Tibial nerve (tissue), 4 donors: ENCODE results near the gene ETV2. TPM values are rescaled to one million over a fixed set of nuclear protein-coding genes. Genes with fewer than 3 reads are reported as not detected.

Experiments used
- DNase-seq, 2 donors: peaks; one replicate each; pipeline ENCODE4 v3.0.0-alpha.2; 2019; ENCODE audit warnings: low spot score in 2 of 2
- H3K27ac ChIP-seq, 4 donors: fragments of 200-600 bp; sonication (generic) in 3 of 4; one replicate each; pipeline ENCODE4 v1.5.1; 2017 to 2019; ENCODE audit warnings: mild to moderate bottlenecking in 1 of 4
- H3K27me3 ChIP-seq, 2 donors: fragments of 200-600 bp; sonication (generic) in 1 of 2; one replicate each; pipeline versions ENCODE4 v1.5.1 to v1.6.0; 2017 to 2019
- H3K36me3 ChIP-seq, 3 donors: fragments of 200-600 bp; sonication (generic); one replicate each; pipeline ENCODE4 v1.5.1; 2018 to 2019
- H3K4me1 ChIP-seq, 4 donors: fragments of 200-600 bp; sonication (generic) in 3 of 4; one replicate each; pipeline ENCODE4 v1.5.1; 2017 to 2019
- H3K4me3 ChIP-seq, 4 donors: fragments of 200-600 bp; sonication (generic) in 3 of 4; one replicate each; pipeline ENCODE4 v1.5.1; 2017 to 2019; ENCODE audit warnings: mild to moderate bottlenecking in 1 of 4, moderate library complexity in 1 of 4
- H3K9me3 ChIP-seq, 4 donors: fragments of 200-600 bp; sonication (generic) in 3 of 4; one replicate each; pipeline ENCODE4 v1.5.1; 2017 to 2019
- EP300 ChIP-seq, 2 donors: sonication (generic); formaldehyde crosslinking; IDR thresholded peaks; one replicate each; pipeline ENCODE4 v1.6.1; 2017; ENCODE audit warnings: antibody characterized with exemption in 2 of 2, mild to moderate bottlenecking in 1 of 2
- POLR2A ChIP-seq, 2 donors: fragments of 450-650 bp; IDR thresholded peaks; one replicate each; pipeline ENCODE4 v1.6.1; 2017; ENCODE audit warnings: antibody characterized with exemption in 2 of 2, mild to moderate bottlenecking in 2 of 2, moderate library complexity in 2 of 2
- WGBS, 2 donors: methylation state at CpG; one replicate each; pipeline ENCODE4 v1.1.5; 2018; 5-methylcytosine and 5-hydroxymethylcytosine counted together
- total RNA-seq, 4 donors: library from RNA; depleted of rRNA; stranded (reverse); fragments of >200 nt; gene quantifications; one replicate each; pipeline ENCODE4 v1.1.0, GENCODE V29; 2016
- TF ChIP-seq, protein P1 (sequence below), 5 experiments: fragments of 200-600 bp in 3 of 5; fragments of 450-650 bp in 2 of 5; sonication (generic) in 3 of 5; IDR thresholded peaks; one replicate each; pipeline ENCODE4 v1.5.1; 2016 to 2019; ENCODE audit warnings: antibody characterized with exemption in 5 of 5, mild to moderate bottlenecking in 3 of 5, moderate library complexity in 2 of 5

ETV2 gene
- total RNA-seq, 4 donors from 2014 or later, result 0.84 to 2.2 TPM; not detected in 2

DNA sequence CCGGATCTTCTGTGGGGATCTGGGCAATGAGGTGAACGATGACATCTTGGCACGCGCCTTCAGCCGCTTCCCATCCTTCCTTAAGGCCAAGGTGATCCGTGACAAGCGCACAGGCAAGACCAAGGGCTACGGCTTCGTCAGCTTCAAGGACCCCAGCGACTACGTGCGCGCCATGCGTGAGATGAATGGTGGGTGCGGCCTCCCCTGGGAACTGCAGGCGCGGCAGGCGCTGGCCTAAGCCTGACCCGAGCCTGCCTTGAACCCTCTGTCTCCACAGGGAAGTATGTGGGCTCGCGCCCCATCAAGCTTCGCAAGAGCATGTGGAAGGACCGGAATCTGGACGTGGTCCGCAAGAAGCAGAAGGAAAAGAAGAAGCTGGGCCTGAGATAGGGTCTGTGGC, 4.4 kb upstream of the ETV2 start:
- Histone ChIP-seq H3K4me1 (peaks cover 0 to 11% (median 3%) of the 10 kb centered on the region in 4 donors), H3K27ac (no peak overlapping the region), H3K4me3 (no peak overlapping the region), H3K27me3 (no peaks in the 10 kb centered on the region), H3K9me3 (no peaks in the 10 kb centered on the region), H3K36me3 (peaks cover 2 to 64% (median 35%) of the 10 kb centered on the region in 3 donors)
- WGBS, 2 donors, result 91 to 92% methylated on average over 15 to 25 of the region's 25 CpGs
- DNase-seq, result no peak
- no peak for TF ChIP-seq POLR2A (IDR thresholded peaks at IDR 0.05)

DNA sequence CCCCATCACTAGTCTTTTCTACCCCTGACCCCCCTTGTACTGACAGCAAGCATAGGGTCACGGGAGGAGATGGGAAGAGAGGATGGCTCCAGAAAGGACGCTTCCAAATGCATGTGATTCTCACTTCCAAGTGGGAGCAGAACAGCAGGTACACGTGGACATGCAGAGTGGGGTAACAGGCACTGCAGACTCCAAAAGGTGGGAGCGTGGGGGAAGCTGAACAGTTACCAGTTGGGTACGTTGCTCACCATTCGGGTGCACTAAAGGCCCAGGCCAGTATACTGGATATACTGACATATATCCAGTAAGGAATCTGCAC, 2.3 kb upstream of the ETV2 start:
- Histone ChIP-seq H3K4me1 (peaks cover 0 to 29% (median 8%) of the 10 kb centered on the region in 4 donors), H3K4me3 (no peak overlapping the region), H3K27me3 (no peaks in the 10 kb centered on the region), H3K36me3 (peaks cover 2 to 43% (median 18%) of the 10 kb centered on the region in 3 donors), H3K27ac (no peak overlapping the region), H3K9me3 (no peaks in the 10 kb centered on the region)
- WGBS, 2 donors, result 44 to 46% methylated on average over 6 of the region's 6 CpGs
- no peak for DNase-seq
- TF ChIP-seq POLR2A (IDR thresholded peaks at IDR 0.05) (no peak), EP300 (IDR thresholded peaks at IDR 0.05) (no peak)
- TF ChIP-seq, protein P1, sequence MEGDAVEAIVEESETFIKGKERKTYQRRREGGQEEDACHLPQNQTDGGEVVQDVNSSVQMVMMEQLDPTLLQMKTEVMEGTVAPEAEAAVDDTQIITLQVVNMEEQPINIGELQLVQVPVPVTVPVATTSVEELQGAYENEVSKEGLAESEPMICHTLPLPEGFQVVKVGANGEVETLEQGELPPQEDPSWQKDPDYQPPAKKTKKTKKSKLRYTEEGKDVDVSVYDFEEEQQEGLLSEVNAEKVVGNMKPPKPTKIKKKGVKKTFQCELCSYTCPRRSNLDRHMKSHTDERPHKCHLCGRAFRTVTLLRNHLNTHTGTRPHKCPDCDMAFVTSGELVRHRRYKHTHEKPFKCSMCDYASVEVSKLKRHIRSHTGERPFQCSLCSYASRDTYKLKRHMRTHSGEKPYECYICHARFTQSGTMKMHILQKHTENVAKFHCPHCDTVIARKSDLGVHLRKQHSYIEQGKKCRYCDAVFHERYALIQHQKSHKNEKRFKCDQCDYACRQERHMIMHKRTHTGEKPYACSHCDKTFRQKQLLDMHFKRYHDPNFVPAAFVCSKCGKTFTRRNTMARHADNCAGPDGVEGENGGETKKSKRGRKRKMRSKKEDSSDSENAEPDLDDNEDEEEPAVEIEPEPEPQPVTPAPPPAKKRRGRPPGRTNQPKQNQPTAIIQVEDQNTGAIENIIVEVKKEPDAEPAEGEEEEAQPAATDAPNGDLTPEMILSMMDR (IDR thresholded peaks at IDR 0.05), result no peak

DNA sequence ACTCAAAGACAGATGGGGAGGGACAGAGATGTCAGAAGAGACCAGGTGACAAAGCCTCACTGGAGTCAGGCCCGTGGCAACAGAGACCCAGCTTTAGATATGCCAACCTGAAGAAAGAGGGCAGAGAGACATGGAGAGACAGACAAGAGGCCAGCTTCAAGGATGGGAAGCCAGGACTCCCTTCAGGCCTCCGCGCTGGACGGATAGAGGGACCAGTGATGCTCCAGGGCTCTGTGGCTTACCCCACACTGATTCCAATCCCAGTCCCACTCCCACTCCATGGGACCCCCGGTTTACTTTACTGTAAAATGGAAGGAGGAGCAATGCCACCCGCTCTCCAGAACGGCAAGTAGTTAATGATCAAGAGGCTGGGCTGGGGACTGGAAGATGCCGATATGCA, 1.7 kb upstream of the ETV2 start:
- 89 to 91% methylated on average over 8 of the region's 8 CpGs for WGBS, 2 donors
- TF ChIP-seq EP300 (IDR thresholded peaks at IDR 0.05), result no peak
- TF ChIP-seq, protein P1 (IDR thresholded peaks at IDR 0.05), result no peak
- no peak for DNase-seq
- Histone ChIP-seq H3K27me3 (no peaks in the 10 kb centered on the region), H3K27ac (no peak overlapping the region), H3K4me1 (peaks cover 0 to 31% (median 8%) of the 10 kb centered on the region in 4 donors), H3K4me3 (no peak overlapping the region), H3K9me3 (no peaks in the 10 kb centered on the region), H3K36me3 (peaks cover 2 to 37% (median 16%) of the 10 kb centered on the region in 3 donors)

GRCh38 chr19:35642312-35642711, 767 bp downstream of the ETV2 start:
- DNase-seq, result no peak

DNA sequence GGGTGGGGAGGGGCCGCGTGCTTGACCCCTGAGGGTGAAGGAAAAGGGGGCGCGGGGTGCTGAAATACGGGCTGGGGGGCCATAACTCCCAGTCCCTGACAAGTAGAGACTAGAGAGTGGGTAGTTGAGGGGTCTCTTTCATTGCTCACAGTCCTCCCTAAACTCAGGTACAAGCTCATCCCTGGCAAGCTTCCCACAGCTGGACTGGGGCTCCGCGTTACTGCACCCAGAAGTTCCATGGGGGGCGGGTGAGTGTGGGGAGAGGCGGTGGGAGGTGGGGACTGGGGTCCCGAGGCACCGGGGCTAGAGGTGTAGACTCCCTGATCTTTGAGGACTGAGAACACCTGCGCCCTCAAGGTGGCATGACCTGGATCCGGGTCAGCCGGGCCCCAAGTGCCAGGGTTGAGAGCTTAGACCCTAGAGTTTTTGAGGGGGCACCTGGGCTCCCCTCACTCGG, 1.3 kb downstream of the ETV2 start:
- Histone ChIP-seq H3K27ac (peak overlapping the region in 3 of 4 donors; percentile 75 to 82 (median 81)), H3K36me3 (peaks cover 0 to 7% (median 1%) of the 10 kb centered on the region in 3 donors), H3K27me3 (no peaks in the 10 kb centered on the region), H3K4me1 (peaks cover 0 to 51% (median 11%) of the 10 kb centered on the region in 4 donors), H3K4me3 (peak overlapping the region; percentile 33 to 68 (median 68)), H3K9me3 (no peaks in the 10 kb centered on the region)
- WGBS, 2 donors, result 38 to 39% methylated on average over 10 to 14 of the region's 15 CpGs
- TF ChIP-seq, protein P1 (IDR thresholded peaks at IDR 0.05), result no peak
- TF ChIP-seq POLR2A (IDR thresholded peaks at IDR 0.05) (no peak), EP300 (IDR thresholded peaks at IDR 0.05) (no peak)
- DNase-seq, result no peak

More at GRCh38 chr19:35642312-35642711, 767 bp downstream of the ETV2 start:
- H3K4me1 ChIP-seq, result peaks cover 0 to 46% (median 8%) of the 10 kb centered on the region in 4 donors
- no peak overlapping the region for H3K27ac ChIP-seq
- peaks cover 2 to 12% (median 7%) of the 10 kb centered on the region in 3 donors for H3K36me3 ChIP-seq
- H3K4me3 ChIP-seq, result no peak overlapping the region
- H3K27me3 ChIP-seq, result no peaks in the 10 kb centered on the region
- no peak for TF ChIP-seq POLR2A (IDR thresholded peaks at IDR 0.05)
- TF ChIP-seq, protein P1 (IDR thresholded peaks at IDR 0.05), result no peak
- no peak for TF ChIP-seq EP300 (IDR thresholded peaks at IDR 0.05)
- 68 to 79% methylated on average over 9 to 10 of the region's 10 CpGs for WGBS, 2 donors
- H3K9me3 ChIP-seq, result no peaks in the 10 kb centered on the region
